ENCODE measurements around the gene SLIT1.
"Not testable (repeated sequence)": the region's sequence is repeated elsewhere in the genome, so short reads cannot be mapped to it uniquely, and the experiment has no call there.

Gene SLIT1

GRCh38 chr10:97083228-97083829 is 102.4 kb downstream of the SLIT1 start:
- no peak for DNase-seq (ENCODE audit: low read depth)
- no peak overlapping the region for H3K4me3 ChIP-seq (ENCODE audit: control insufficient read depth, low read depth, low read length)
- TF ChIP-seq CTCF (IDR thresholded peaks at IDR 0.05; ENCODE audit: control insufficient read depth, insufficient read depth, low read depth, low read length, missing control alignments), result no peak

DNA sequence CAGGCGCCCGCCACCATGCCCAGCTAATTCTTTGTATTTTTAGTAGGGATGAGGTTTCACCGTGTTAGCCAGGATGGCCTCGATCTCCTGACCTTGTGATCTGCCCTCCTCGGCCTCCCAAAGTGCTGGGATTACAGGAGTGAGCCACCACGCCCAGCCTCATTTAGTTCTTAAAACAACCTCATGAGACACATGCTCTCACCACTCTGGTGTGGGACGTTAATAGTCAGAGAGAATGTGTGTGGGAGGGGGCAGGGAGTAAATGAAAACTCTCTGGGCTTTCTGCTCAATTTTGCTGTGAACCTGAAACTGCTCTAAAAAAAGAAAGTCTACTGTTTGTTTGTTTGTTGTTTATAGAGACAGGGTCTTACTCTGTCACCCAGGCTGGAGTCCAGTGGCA is 103.2 kb downstream of the SLIT1 start:
- H3K4me3 ChIP-seq (ENCODE audit: control insufficient read depth, low read depth, low read length); DNase-seq (ENCODE audit: low read depth): not testable (repeated sequence)

DNA sequence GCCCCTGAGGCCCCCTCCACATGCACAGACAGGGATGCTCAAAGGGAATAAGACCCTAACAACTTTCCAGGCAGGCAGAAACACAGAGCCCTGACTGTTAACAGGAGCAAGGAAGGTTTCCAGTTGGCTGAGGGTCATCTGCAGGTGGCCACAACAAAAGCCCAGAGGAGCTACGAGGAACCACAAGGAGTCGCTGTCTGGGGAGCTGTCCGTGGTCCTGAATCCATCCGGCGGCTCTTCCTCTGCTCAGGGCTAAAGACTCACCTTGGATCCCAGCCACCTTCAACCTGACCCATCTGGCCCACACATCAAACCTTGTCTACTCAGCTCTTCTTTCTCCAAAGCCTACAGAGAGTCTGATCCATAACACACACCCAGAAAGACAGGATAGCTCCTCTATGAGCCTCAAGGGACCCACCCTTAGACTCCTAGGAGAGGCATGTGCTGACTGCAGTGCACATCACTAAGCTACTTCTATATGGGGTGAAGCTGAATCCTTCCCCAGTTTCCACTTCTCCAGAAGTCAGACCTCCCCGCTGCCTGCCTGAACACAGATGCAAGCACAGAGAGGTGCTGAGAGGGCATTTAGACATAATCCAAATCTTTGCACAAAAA is 104.0 kb downstream of the SLIT1 start:
- DNase-seq (ENCODE audit: low read depth), result peak; percentile 7
- no peak overlapping the region for H3K4me3 ChIP-seq (ENCODE audit: control insufficient read depth, low read depth, low read length)
- peak; percentile 93 for TF ChIP-seq CTCF (IDR thresholded peaks at IDR 0.05; ENCODE audit: control insufficient read depth, insufficient read depth, low read depth, low read length, missing control alignments)

- H3K4me3 ChIP-seq (ENCODE audit: control insufficient read depth, low read depth, low read length), result no peak overlapping the region
- no peak for TF ChIP-seq CTCF (IDR thresholded peaks at IDR 0.05; ENCODE audit: control insufficient read depth, insufficient read depth, low read depth, low read length, missing control alignments)
- DNase-seq (ENCODE audit: low read depth), result no peak
These were observed 105.5 kb downstream of the SLIT1 start for GRCh38 chr10:97080051-97080776.

DNA sequence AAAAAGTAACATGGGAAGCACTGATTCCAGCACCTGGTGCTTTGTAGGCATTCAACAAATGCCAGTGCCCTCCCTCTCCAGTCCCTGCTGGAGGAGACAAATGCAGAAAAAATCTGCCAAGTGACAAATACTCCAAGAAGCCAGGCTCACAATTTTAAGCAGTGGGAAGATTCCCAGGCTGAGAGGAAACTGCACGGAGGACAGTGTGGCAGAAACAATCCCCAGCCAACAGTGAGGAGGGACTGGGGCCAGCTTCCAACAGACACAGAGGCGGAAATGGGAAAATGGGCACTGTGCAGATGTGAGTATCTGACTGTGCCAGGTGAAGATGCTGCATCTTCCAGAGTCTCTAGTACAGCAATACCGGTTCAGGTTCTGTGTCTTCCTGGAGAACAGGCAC is 106.3 kb downstream of the SLIT1 start:
- TF ChIP-seq CTCF (IDR thresholded peaks at IDR 0.05; ENCODE audit: control insufficient read depth, insufficient read depth, low read depth, low read length, missing control alignments), result no peak
- no peak for DNase-seq (ENCODE audit: low read depth)
- H3K4me3 ChIP-seq (ENCODE audit: control insufficient read depth, low read depth, low read length), result no peak overlapping the region

- H3K4me3 ChIP-seq (ENCODE audit: control insufficient read depth, low read depth, low read length), result no peak overlapping the region
- no peak for TF ChIP-seq CTCF (IDR thresholded peaks at IDR 0.05; ENCODE audit: control insufficient read depth, insufficient read depth, low read depth, low read length, missing control alignments)
- DNase-seq (ENCODE audit: low read depth), result no peak
These were observed 106.8 kb downstream of the SLIT1 start for GRCh38 chr10:97078938-97079445.
